ENCODE results near the gene PAPPA2. TPM values are rescaled to one million over a fixed set of nuclear protein-coding genes. Genes with fewer than 3 reads are reported as not detected.

The PAPPA2 gene
- total and polyA plus RNA-seq, 2 of the 8 experiments (the other 6 are each of a cell fraction or from before 2014, with no cell fraction given): 0.08 to 0.88 TPM

DNA sequence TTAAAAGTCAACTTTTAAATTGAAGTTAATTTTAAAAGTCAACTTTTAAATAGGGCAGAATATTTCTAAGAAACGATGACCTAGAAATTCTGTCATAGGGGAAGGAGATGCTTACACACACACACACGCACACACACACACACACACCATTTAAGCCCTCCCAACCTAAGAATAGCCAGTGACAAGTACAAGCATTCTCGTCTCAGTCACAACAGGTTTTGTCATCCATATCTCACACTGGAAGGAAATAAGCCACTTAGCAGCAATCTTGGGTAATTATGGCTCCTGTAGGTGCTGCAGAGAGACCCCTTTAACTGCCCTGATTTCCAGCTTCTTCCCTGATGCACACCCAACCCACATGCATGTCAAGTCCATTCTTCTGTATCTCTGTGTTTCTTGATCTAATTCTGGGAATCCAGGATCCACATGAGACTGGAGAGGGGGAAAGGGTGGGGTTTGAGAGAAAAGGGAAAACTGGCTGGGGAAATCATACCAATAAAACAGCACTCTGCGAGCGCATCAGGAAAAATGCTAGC lies 338.1 kb downstream of the PAPPA2 start:
- Histone ChIP-seq H2BK12ac (ENCODE audit: low read depth, low read length) (no peak overlapping the region; the same call in 1 of the 2 replicates), H3K27me3 (replicated peaks in 1 of 4; ENCODE audit: control insufficient read depth in 3 of 4, extremely low read depth in 1 of 4, insufficient read depth in 3 of 4, low read length in 3 of 4) (no peaks in the 10 kb centered on the region), H3K9ac (replicated peaks in 1 of 4; ENCODE audit: extremely low read depth in 1 of 4, low read depth in 3 of 4, low read length in 3 of 4) (no peak overlapping the region), H3K56ac (replicated peaks; ENCODE audit: insufficient read length, low read depth, low read length) (no peak overlapping the region), H4K5ac (ENCODE audit: insufficient read length, low read depth, low read length) (no peak overlapping the region), H3K18ac (ENCODE audit: extremely low read depth, low read length) (no peak overlapping the region), H3K79me2 (ENCODE audit: control insufficient read depth in 1 of 2, insufficient read depth in 2 of 2, low read length in 2 of 2) (no peaks in the 10 kb centered on the region), H2BK20ac (ENCODE audit: low read length) (no peak overlapping the region), H3K4ac (replicated peaks; ENCODE audit: insufficient read length, low read depth, low read length) (no peak overlapping the region), H3K23ac (ENCODE audit: insufficient read length) (no peak overlapping the region), H3K79me1 (ENCODE audit: low read depth, low read length) (no peaks in the 10 kb centered on the region), H2BK15ac (ENCODE audit: low read length) (no peak overlapping the region; the same call in 1 of the 2 replicates), H3K4me2 (ENCODE audit: insufficient read depth in 1 of 2, low read depth in 2 of 2, low read length in 2 of 2) (no peak overlapping the region), H2BK5ac (ENCODE audit: low read depth, low read length) (no peak overlapping the region), H2AFZ (ENCODE audit: low read length) (no peak overlapping the region), H3K36me3 (ENCODE audit: control insufficient read depth in 2 of 4, insufficient read depth in 4 of 4, low read length in 3 of 4) (no peaks in the 10 kb centered on the region), H4K91ac (replicated peaks; ENCODE audit: insufficient read length, low read length) (no peak overlapping the region), H3K27ac (ENCODE audit: low read depth, low read length) (no peak overlapping the region), H2BK120ac (replicated peaks; ENCODE audit: low read depth, low read length) (no peak overlapping the region), H3K9me3 (ENCODE audit: insufficient read depth in 2 of 2, low read depth in 1 of 2, low read length in 1 of 2) (no peaks in the 10 kb centered on the region), H3K23me2 (ENCODE audit: low read depth, low read length) (no peaks in the 10 kb centered on the region), H3K4me1 (replicated peaks in 1 of 4; ENCODE audit: control insufficient read depth in 3 of 4, insufficient read depth in 4 of 4, low read length in 3 of 4) (peaks cover 0 to 4% (median 3%) of the 10 kb centered on the region in 4 experiments; a peak in 3 of 7 replicates), H2AK5ac (ENCODE audit: low read depth, low read length) (no peak overlapping the region), H3K14ac (ENCODE audit: insufficient read length) (no peak overlapping the region), H4K20me1 (replicated peaks in 1 of 2; ENCODE audit: control insufficient read depth in 1 of 2, insufficient read depth in 2 of 2, low read length in 2 of 2) (no peaks in the 10 kb centered on the region), H4K8ac (ENCODE audit: extremely low read depth, insufficient read depth, low read length) (no peak overlapping the region), H3K4me3 (ENCODE audit: extremely low read depth in 1 of 4, insufficient read depth in 2 of 4, low read depth in 3 of 4, low read length in 4 of 4) (no peak overlapping the region)
- FAIRE-seq (no peak), DNase-seq (ENCODE audit: low read depth in 1 of 2, low spot score in 2 of 2) (no peak)
- ChIA-PET CTCF (ENCODE audit: partially characterized antibody) (interaction anchor here (0.6 to 2.5 kb wide), 7 partner anchors 10 to 88 kb away, joined by 3 to 10 read pairs (median 4); no protein-coding TSS in a partner anchor), POLR2A (ENCODE audit: partially characterized antibody) (interaction anchor here (1.0 kb wide), 1 partner anchor 21 kb away, joined by 3 read pairs; no protein-coding TSS in a partner anchor)
- WGBS, 2 experiments (ENCODE audit: extremely low coverage in 1 of 2, insufficient coverage in 1 of 2, insufficient read length in 1 of 2, insufficient replicate concordance in 2 of 2, low coverage in 1 of 2, low lambda C conversion rate in 2 of 2, missing lambda C conversion rate in 1 of 2): 92% methylated on average over 5 of the region's 5 CpGs; no CpG with 5 or more reads in 1 of the 2 experiments
- TF ChIP-seq CTBP2 (IDR thresholded peaks at IDR 0.05; ENCODE audit: borderline replicate concordance, insufficient read depth, insufficient read length, low read length) (no peak), SP4 (IDR thresholded peaks at IDR 0.05; ENCODE audit: low read length) (no peak), POLR2A (IDR thresholded peaks at IDR 0.05; ENCODE audit: control extremely low read depth in 1 of 2, low read depth in 2 of 2, low read length in 2 of 2) (no peak), CHD2 (IDR thresholded peaks at IDR 0.05; ENCODE audit: low read length) (no peak), SIN3A (conservative IDR thresholded peaks at IDR 0.05 in 1 of 2, IDR thresholded peaks at IDR 0.05 in 1 of 2; ENCODE audit: low read depth in 1 of 2, low read length in 2 of 2) (no peak), HDAC2 (IDR thresholded peaks at IDR 0.05; ENCODE audit: borderline replicate concordance in 1 of 2, low read depth in 2 of 2, low read length in 2 of 2) (no peak), CEBPB (IDR thresholded peaks at IDR 0.05; ENCODE audit: low read depth, low read length) (no peak), BCL11A (IDR thresholded peaks at IDR 0.05; ENCODE audit: low read depth in 2 of 2, low read length in 2 of 2) (no peak)
- TF ChIP-seq, protein P1, sequence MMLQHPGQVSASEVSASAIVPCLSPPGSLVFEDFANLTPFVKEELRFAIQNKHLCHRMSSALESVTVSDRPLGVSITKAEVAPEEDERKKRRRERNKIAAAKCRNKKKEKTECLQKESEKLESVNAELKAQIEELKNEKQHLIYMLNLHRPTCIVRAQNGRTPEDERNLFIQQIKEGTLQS (IDR thresholded peaks at IDR 0.05; ENCODE audit: insufficient read depth, low read depth, low read length): no peak
- TF ChIP-seq, protein P2, sequence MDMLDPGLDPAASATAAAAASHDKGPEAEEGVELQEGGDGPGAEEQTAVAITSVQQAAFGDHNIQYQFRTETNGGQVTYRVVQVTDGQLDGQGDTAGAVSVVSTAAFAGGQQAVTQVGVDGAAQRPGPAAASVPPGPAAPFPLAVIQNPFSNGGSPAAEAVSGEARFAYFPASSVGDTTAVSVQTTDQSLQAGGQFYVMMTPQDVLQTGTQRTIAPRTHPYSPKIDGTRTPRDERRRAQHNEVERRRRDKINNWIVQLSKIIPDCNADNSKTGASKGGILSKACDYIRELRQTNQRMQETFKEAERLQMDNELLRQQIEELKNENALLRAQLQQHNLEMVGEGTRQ (IDR thresholded peaks at IDR 0.05; ENCODE audit: low read length): no peak
